T follicular helper cell (primary cell): ENCODE measurements around the gene ZNF211.
A peak's percentile ranks its signal among the peaks of the same experiment; 100 is the strongest.

Experiments used
- DNase-seq: peaks from one replicate; pipeline ENCODE4 v3.0.0-alpha.2; 2020; ENCODE audit warnings: low read depth
- total RNA-seq, 2 experiments: gene quantifications; one replicate each; lab custom pipeline; 2026; lab: John Stamatoyannopoulos, UW

The ZNF211 gene
- total RNA-seq: 18.1 to 72.4 reads per million in 2 experiments

DNA sequence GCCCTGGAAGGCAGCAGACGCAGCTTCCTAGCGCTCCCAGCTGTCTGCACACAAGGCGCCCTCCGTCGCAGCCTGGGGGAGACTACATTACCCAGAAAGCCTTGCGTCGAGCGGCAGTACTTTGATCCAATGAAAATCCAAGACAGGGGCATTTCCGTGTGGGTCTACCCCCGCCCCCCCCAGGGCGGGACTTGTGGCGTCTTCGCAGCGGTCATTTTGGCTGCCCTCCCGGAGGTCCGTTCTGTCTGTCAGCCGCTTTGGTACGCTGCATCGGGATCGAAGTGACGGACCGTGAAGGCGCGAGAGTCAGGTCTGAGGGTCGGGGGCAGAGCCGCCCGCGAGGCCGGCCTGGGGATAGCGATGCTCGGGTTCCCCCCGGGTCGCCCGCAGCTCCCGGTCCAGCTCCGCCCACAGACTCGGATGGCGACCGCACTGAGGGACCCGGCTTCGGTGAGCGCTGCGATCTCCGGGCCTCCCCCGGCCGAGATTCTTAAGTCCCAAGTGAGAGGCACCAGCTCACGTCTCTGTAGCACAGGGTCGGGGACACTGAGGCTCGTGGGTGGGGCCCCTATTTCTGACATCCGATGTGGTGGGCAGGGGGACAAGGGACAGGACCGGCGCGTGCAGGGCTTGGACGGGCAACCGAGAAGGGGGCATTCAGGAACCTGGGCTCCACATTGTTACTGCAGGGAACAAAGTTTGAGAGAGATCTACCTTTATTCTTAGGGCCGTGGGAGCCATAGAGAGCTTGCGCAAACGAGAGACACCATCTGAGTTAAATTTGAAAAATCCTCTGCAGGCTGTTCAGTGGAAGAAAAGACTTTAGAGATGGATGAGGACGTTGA, at the start of gene ZNF211:
ZNF211 (plus strand) TSS at position 182 of the 845 bp plus-strand sequence; CDS start at position 361, 179 bp downstream.
- peak; percentile 79 for DNase-seq

DNA sequence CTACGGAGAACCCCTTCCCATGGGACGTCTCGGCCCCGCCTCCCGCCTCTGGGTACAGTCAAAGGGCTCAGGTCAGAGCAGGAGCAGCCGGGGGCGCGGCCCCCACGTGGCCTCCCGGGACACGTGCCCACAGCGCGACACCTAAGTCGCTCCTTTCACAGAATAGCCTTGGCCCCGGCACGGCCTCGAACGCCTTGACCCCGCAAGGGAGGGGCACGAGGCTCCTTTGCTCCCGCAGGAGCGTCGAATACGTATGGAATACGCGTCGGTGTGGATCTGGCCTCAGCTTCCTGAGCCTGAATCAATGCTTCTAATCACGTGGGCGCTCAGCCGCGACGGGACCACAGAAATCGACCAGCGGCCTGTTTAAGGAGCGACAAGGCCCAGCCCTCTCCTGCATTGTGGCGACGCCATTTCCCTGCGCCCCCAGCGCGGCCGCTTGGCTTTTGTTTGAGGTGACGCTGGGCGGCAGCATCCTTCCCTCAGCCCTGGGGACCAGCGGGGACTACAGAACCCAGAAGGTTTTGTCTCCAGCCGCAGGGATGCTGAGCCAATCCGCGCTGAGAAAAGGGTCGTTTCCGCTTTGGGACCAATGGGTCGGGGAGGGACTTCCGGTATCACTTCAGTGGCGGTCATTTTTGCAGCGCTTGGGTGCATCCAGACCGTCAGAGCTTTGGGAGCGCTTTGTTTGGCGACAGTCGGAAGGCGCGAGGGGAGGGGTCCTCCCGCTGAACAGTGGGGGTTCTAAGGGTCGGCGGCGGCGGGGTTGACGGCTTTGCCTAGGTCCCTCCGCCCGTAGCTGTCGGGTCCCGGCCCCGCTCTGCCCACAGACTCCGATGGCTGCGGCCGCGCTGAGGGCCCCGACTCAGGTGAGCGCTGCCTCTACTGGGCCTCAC, 49.2 kb upstream of the ZNF211 start, which contains the start of gene ZIK1:
ZIK1 (plus strand) TSS at position 625 of the 896 bp plus-strand sequence; CDS start at position 837, 212 bp downstream.
- peak; percentile 79 for DNase-seq

DNA sequence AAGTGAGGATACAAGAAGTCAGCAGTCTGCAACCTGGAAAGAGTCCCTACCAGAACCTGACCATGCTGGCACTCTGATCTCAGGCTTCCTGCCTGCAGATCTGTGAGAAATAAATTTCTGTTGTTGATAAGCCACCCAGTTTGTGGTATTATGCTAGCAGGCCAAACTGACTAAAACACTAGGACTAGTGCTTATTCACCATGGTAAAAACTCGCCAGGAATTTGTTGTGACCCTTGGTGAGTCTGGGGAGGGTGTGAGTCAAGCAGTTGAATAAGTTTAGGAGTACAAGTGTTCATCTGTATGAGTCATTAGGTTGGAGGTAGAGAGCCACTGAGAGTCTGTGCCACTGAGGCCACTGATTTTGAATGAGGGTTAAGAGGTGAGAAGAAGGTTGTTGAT, 45.4 kb upstream of the ZNF211 start:
- no peak for DNase-seq

DNA sequence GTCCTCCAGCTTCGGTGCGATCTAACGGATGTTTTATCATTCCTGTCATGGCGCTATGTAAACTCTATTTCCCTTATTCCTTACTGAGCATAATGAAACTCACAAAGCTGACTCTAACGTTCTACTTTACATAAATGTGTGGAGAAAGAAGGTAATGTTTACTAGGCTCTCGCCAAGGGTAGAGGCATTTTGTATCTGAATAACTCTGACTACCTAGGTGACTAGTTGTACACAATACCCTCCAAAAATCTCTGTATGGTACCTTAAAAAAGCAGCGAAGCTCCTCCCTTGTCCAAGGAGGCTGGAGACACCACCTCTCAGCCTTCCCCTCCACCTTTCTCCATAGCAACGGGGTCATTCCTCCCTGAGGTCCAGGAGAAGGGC, 33.6 kb upstream of the ZNF211 start:
- DNase-seq: no peak

DNA sequence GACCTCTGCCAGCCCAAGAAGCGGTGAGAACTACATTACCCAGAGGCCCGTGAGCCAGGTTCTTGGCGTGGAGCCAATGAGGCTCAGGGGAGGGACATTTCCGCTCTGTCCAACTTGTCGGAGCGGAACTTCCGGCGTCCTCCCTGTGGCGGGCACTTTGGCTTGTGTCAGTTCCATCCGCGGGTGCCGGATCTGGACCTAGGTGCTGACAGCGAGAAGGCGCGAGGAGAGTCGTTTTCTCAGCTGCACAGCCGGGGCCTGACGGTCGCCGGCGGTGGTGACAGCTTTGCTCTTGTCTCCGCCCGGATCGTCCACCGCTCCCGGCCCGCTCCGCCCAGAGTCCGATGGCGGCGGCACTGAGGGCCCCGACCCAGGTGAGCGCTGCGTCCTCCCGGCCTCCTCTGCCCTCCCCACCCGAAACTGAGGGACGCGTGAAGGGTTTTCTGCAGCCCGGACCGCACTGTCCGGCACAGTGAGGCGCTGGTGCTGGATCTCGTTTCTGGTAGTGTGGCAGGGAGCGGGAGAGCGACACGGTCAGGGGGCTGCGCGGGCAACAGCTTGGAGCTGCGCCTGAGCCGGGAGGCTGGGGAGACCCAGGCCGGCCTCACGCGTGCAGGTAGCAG, 33.1 kb upstream of the ZNF211 start, which contains the start of gene ZNF530:
ZNF530 (plus strand) TSS at position 125 of the 623 bp plus-strand sequence. CDS start 4,461 bp downstream, outside the sequence.
- peak; percentile 60 for DNase-seq

DNA sequence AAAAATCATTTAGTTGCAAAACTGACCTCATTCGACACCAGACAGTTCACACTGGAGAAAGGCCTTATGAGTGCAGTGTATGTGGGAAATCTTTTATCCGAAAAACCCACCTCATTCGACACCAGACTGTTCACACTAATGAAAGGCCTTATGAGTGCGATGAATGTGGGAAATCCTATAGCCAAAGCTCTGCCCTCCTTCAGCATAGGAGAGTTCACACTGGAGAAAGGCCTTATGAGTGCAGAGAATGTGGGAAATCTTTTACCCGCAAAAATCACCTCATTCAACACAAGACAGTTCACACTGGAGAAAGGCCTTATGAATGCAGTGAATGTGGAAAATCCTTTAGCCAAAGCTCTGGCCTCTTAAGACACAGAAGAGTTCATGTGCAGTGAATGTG, 26.0 kb upstream of the ZNF211 start:
- no peak for DNase-seq

DNA sequence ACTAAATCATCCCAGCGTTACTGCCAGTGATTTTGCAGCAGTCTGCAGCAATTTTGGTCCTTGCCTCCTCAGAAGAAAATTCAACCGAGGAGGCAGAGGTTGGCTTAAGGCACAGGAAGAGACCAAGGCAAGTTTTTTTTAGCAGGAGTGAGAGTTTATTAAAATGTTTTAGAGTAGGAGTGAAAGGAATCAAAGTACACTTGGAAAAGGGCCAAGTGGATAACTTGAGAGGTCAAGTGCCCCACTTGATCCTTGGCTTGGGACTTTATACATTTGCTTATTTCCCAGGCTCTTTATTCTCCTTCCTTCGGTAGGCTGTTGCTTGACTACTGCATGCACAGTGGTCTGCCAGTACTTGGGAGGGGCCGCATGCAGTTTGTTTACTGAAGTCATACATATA, 21.9 kb upstream of the ZNF211 start:
- no peak for DNase-seq

DNA sequence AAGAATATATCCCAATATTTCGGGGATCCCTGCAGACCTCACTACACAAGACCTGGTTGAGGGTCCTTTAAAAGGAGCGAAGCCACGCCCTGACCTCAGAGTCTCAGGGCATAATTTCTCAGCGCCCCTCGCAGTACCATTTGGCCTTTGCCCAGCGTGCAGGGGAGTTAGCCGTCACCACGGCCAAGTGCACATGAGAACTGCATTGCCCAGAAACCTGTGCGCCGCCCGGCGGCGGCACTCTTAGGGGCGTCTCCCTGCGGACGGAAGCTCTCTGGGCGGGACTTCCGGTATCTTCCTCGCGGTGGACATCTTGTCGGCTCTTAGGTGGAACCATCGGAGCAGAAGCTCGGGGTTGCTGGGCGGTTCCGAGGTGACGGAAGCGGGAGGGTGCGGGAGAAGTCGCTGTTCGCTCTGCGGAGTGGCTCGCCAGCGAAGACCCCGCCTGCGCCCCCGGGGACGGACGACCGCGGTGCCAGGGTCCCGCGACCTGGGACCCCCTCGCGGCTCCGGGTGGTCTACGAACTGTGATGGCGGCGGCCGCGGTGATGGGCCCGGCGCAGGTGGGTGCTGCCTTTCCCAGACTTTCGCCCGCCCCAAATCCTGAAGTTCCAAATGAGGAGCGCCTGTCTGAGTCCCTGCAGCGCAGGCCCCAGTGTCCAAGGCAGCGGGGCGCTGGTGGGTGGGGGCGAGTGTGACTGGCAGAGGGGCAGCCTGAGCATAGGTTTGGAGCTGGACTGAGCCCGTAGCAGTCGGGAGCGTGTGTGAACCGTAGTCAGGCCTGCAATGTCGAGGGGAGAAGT, 18.8 kb upstream of the ZNF211 start, which contains the start of gene ZNF134:
ZNF134 (plus strand) TSS at position 302 of the 803 bp plus-strand sequence. CDS start 5,227 bp downstream, outside the sequence.
- DNase-seq: peak; percentile 80

DNA sequence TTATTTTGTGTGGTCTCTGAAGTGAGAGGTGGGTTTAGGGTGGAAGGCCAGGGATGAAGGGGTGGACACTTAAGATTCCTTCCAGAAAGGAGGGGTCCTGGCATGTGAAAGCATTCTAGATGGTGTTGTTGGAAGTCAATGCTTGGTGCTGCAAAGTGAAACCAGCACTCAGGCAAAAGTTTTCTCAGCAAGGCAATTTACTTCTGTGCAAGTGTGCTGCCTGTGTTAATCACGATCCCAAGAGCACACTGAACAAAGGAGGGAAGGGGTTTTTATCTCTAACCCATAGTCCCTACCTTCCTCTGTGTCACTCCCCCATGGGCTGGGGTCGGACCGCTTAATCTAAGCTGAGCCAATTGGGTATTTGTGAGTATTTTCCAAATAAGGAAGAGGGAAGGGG, 17.6 kb upstream of the ZNF211 start:
- no peak for DNase-seq

DNA sequence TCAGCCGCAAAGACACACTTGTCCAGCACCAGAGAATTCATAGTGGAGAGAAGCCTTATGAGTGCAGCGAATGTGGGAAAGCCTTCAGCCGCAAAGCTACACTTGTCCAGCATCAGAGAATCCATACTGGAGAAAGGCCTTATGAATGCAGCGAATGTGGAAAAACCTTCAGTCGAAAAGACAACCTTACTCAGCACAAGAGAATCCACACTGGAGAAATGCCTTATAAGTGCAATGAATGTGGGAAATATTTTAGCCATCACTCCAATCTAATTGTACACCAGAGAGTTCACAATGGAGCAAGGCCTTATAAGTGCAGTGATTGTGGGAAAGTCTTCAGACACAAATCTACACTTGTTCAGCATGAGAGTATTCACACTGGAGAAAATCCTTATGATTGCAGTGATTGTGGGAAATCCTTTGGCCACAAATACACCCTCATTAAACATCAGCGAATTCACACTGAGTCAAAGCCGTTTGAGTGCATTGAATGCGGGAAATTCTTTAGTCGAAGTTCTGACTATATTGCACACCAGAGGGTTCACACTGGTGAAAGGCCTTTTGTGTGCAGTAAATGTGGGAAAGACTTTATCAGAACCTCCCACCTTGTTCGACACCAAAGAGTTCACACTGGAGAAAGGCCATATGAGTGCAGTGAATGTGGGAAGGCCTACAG, 12.2 kb upstream of the ZNF211 start:
- DNase-seq: no peak

DNA sequence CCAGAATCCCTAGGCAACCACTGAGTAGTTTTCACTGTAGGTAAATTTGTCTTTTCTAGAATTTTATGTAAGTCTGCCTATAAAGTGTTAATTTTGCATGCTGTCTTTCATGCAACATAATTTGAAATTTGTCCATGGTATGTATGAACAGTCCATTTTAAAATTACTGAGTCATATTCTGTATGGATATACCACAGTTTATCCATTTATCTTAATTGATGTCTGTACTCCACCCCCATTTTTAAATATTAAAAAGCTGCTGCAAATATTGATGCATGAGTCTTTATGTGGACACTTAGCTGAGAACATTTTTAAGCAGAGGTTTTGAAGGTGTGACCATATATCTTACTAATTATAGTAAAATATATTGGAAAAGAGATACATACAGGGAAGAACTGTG, 9.9 kb upstream of the ZNF211 start:
- DNase-seq: no peak

DNA sequence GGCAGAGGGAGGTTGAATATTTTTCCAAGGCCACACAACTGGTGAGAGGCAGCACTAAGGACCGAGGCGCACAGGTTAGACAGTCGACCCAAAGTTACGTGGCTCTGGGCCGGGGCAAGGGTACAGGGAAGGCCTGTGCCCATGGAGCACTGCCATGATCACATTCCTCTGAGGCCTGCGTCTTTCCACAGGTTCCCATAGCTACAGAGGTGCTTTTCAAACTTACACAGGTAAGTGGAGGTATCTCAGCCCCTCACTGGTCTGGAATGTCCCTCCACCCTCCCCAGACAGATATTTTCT, 814 bp downstream of the ZNF211 start:
- DNase-seq: no peak

DNA sequence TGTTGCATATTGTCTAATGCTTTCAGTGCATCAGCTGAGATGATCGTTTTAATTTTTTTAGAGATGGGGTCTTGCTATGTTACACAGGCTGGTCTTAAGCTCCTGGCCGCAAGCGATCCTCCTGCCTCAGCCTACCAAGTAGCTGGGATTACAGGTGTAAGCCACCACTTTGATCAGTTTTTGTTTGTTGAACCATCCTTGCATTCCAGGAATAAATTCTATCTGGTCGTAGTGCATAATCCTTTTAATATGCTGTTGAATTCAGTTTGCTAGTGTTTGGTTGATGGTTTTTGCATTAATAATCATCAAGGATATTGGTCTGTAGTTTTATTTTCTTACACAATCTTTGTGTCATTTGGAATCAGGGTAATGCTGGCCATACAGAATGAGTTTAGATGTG, 4.4 kb downstream of the ZNF211 start:
- DNase-seq: no peak

DNA sequence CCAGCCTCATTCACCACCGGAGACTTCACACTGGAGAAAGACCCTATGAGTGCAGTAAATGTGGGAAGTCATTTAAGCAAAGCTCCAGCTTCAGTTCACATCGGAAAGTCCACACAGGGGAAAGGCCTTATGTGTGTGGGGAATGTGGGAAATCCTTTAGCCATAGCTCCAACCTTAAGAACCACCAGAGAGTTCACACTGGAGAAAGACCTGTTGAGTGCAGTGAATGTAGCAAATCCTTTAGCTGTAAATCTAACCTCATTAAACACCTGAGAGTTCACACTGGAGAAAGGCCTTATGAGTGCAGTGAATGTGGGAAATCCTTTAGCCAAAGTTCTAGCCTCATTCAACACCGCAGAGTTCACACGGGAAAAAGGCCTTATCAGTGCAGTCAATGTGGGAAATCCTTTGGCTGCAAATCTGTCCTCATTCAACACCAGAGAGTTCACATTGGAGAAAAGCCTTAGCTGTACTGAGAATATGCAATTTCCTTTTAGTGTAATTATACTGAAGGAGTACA, 8.8 kb downstream of the ZNF211 start:
- no peak for DNase-seq

DNA sequence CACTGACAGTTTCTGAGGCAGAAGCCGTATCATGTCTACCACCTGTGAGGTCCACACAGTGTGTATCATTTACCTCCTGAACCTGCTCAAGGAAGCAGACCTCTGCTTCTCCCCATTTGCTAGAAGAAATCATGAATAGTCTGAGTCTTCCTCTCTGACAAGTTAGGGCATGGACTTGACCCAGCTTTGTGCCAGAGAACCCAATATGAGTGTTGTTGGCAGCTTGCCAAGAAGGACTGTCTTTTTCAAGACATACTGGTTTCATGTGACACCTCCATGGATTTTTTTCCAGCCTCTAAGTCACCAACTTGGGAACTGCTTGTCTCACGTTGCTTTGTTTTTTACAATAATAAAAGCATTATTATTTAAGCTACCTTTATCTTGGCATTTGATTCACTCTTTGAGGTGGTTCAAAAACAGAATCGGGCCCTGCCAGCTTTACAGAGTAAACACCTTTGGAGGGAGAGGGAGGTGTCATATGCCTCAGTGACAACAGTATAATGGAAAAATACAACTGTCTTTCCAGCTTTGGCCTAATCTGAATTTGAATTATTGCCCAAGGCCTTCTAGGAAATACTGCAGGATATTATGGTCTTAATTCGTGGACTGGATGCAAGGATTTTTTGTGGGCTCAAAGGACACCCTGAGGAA, 9.6 kb downstream of the ZNF211 start:
- no peak for DNase-seq

DNA sequence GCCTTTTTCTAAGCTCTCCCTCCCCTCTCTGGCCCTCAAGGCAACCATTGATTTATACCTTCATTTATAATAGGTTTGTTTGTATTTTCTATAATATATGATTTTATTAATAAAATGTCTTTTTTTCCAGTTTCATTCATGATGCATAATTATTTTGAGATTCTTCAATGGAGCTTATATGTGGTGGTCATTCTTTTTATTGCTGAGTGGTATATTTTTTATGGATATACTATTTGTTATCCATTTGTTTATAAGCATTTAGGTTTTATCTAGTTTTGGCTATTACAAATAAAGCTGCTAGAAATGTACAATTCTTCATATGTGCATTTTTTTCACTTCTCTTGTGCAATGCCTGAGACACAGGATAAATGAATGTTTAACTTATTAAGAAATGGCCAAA, 10.8 kb downstream of the ZNF211 start:
- no peak for DNase-seq

DNA sequence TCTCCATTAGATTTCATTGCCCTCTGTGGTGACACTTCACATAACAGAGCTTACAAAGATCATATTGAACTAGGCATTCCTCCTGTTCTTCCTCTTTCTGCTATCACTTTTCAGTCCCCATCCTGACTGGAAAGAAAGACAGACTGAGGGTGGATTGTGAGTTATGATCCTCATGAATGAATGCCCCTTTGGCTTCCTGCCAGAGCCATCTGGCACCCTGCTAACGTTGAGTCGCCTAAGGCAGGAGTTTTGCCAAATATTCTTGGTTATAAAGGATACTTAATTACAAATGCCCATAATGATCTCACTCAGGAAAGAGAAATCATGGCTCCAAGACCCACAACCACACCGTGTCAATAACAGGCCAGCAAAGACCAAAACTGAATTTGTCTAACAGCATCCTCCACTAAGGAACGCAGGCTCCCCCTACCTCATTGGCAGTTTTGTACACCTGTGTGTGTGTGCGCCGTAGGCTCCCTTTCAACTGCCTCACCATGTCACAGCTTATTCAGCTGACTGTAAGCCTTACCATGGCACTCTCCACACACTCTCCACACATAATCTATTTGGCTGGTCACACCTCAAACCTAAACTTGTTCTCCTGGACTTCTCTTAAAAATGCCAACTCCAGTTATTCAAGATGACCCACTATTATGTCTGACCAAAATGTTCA, 15.5 kb downstream of the ZNF211 start:
- DNase-seq: no peak

DNA sequence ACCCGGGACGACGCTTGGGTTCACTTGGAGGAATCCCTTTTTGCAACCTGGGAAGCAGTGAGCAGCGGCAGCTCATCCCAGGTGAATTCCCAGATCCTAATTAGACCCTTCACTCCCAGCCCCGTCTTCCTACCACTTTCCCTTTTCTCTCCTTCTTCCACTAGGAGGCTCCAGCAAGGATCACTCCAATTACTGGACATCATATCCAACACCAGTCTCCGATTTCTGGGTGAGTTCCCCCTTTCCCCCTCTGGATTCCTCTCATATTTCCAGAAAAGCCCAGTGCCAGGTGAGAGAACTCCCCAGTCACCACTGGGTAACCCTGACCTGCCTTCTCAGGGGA, 18.7 kb downstream of the ZNF211 start:
- DNase-seq: no peak

DNA sequence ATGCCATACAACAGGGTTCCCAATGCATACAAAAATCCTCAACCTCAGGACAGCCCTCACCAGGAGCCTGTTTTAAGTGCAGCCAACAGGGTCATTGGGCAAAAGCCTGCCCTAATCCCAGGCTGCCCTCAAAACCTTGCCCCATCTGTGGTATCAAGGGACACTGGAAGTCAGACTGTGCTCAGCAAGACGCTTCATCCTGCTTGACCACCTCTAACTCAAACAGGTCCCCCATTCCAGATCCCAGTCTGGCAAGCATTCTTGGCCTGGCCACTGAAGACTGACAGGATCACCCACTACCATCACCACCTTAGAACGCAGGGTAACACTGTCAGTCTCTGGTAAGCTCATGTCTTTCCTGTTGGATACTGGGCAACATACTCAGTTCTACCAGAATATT, 20.7 kb downstream of the ZNF211 start:
- DNase-seq: no peak

DNA sequence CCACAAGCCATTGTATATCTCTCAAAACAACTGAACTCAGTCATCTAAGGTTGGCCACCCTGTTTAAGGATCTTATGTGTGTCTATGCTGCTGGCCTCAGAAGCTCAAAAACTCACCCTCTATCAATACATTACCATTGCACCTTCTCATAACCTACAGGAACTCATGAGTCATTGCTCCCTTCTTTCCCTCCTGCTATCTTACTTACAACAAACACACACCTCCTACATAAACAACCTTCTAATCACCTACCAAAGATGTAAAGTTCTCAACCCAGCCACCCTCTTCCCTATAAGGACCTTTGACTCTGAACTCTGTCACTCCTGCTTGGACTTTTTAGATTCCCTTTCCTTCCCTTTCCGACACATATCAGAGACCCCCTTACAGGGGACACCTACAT, 22.5 kb downstream of the ZNF211 start:
- DNase-seq: no peak
